GM15510 (cell line): ENCODE measurements around the gene ICAM5.

ENCODE experiments used
- POLR2A ChIP-seq: IDR thresholded peaks from 3 replicates; pipeline ENCODE4 v1.6.1; 2011; ENCODE audit warnings: borderline replicate concordance; ENCODE audit not compliant: insufficient read length; ENCODE audit errors: extremely low read depth

ICAM5 gene

GRCh38 chr19:10333758-10334587 lies 44.2 kb downstream of the ICAM5 start:
- no peak for TF ChIP-seq POLR2A

GRCh38 chr19:10334588-10335351 lies 45.0 kb downstream of the ICAM5 start:
- no peak for TF ChIP-seq POLR2A

- no peak for TF ChIP-seq POLR2A
These were observed 45.7 kb downstream of the ICAM5 start for GRCh38 chr19:10335352-10335985.

- TF ChIP-seq POLR2A, result no peak
These were observed 49.2 kb downstream of the ICAM5 start for GRCh38 chr19:10338940-10339339.

GRCh38 chr19:10339380-10339960 lies 49.7 kb downstream of the ICAM5 start, which contains the start of gene ICAM3:
Gene ICAM3 (minus strand): TSS chr19:10339624. CDS start chr19:10339614, 10 bp downstream.
- peak; percentile 79 for TF ChIP-seq POLR2A

GRCh38 chr19:10339977-10340376 lies 50.2 kb downstream of the ICAM5 start:
- TF ChIP-seq POLR2A, result no peak

GRCh38 chr19:10343495-10343894 lies 53.7 kb downstream of the ICAM5 start:
- no peak for TF ChIP-seq POLR2A

GRCh38 chr19:10344780-10345179 lies 55.0 kb downstream of the ICAM5 start:
- TF ChIP-seq POLR2A, result no peak
